ENCODE measurements around the gene C1orf21. TPM values are rescaled to one million over a fixed set of nuclear protein-coding genes. Genes with fewer than 3 reads are reported as not detected.

Gene C1orf21
- total RNA-seq, 2 experiments from 2014 or later: 4.5 to 4.9 TPM

DNA sequence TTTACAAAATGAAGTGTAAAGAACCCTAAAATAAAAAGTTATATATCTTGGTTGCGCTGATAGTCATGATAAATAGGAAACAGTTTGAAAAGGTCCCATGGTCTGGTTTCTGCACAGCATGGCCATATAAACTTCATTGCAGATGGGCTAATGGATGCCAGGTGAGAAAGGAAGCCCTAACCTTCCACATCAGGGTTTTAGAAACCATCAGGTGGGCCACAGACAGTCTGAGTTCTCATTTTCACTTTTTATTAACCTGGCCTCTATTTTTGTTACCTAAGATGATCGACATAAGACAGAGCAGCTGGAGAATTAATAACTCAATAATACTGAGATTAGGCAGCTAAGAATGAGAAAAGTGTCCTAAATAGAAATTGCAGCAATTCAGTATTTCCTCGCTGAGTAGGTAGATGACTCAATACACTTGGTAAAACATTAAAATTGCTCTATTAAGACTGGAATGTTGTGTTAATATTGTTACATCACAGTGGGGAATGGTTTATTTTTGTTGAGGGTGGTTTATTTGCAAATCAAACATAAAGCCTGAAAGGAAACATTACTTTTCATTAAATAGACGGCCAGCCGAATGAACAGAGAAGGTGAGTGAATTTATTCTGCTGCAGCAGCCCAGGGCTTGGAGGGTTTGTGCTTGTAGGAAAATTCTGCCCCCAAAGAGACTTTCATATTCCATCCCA lies 21.1 kb downstream of the C1orf21 start:
- CTCF ChIA-PET: no interaction called here
- POLR2A ChIA-PET: no interaction called here

DNA sequence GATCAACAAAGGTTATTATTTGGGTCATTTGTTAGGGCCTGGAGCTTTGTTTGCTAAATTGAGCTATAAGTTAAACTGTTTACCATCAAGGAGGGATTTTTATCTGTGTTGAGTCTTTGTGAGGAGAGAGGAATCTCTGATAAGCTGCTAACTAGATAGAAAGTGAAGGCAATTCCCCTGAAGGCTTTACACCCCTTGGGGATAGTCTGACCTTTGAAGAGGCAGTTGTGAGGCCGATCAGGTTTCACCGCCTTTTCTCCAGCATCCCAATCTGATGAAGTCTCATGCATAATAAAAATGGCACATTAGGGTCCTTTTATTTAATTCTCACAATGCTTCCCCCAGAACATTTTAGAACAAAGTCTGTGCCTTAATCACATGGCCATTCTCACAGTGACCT lies 21.8 kb downstream of the C1orf21 start:
- POLR2A ChIA-PET: no interaction called here
- CTCF ChIA-PET: no interaction called here

DNA sequence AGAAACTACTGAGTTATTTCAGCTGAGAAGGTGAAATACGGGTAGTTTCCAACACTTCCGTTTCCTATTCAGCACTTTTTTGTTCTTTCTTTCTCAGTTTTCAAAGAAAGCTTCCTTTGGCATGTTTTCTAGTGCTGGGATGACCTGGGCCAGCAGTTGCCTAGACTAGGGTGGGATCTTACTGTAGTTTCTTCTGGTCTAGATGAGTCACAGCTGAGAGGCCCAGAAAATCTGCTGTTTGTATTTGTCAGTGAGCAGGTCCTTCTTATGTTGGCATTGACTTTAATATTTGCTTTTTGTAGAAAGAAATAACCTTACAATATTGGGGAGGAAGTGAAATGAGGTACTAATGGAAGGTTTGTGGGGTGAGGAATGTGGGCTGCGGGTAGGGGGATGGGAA lies 22.2 kb downstream of the C1orf21 start:
- ChIA-PET POLR2A (no interaction called here), CTCF (no interaction called here)

DNA sequence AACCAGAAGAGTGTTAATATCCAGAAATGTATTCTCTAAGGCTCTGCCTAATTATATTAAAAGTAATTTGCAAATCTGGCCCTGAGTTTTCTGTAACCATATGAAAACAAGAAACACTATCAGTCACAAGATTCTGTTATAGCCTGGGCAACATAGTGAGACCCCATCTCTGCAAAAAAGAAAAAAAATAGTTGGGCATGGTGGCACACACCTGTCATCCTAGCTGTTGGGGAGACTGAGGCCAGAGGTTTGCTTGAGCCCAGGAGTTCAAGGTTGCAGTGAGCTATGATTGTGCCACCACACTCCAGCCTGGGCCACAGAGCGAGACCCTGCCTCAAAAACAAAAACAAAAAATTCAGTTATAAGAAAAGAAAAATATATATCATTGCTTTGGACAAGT lies 25.6 kb downstream of the C1orf21 start:
- CTCF ChIA-PET: no interaction called here
- POLR2A ChIA-PET: no interaction called here

DNA sequence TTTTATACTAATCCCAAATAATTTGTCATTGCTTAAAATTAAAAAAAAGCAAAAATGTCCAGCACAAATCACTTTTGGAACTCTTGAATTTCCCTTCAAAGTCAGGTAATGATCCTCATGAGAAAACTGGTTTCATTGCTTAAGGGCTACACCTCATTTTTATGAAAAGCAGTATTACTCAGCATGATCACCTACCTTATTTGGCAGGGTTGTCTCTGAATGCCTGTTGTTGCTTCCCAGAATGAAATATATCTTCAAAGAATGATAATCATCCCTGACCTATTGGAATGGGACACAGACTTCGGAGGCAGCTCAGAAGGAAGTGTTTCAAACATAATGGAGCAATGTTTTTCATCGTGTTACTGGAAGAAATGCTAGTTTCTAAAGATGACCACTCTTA lies 29.7 kb downstream of the C1orf21 start:
- POLR2A ChIA-PET: no interaction called here
- CTCF ChIA-PET: no interaction called here

DNA sequence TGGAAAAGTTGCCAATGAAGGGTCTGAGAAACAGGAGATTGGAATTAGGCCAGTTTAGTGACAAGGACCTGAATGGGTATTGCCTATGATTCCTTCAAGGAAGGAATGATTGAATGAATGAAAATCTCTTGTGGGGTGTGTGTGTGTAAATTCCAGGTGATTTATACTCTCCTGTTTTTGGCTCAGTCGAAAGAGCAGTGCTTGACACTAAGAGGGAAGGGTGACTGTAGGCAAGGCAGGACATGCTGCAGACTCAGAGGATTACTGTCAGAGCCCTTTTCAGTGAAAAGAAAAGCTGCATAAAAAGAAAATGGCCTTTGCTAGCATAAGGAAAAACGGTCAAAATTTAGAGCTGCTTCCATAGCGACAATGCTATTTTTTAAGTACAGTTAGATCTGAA lies 30.1 kb downstream of the C1orf21 start:
- ChIA-PET POLR2A (no interaction called here), CTCF (no interaction called here)

DNA sequence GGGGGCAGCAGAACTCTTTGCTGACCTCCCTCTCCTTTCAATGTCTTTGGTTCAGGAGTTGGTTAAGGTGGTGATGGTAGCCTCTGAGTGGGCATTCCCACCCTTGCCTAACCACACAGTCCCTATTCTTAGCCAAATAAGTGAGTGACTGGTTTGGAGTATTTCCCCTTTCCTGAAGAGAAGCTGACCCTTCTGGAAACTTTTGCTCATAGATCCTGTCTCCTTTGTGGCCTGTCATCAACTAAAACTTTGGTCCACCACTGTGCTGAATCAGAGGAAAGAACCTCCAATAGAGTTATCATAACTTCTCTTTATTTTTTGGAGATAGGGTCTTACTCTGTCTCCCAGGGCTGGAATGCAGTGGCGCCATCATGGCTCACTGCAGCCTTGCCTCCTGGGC lies 31.1 kb downstream of the C1orf21 start:
- ChIA-PET CTCF (no interaction called here), POLR2A (no interaction called here)

DNA sequence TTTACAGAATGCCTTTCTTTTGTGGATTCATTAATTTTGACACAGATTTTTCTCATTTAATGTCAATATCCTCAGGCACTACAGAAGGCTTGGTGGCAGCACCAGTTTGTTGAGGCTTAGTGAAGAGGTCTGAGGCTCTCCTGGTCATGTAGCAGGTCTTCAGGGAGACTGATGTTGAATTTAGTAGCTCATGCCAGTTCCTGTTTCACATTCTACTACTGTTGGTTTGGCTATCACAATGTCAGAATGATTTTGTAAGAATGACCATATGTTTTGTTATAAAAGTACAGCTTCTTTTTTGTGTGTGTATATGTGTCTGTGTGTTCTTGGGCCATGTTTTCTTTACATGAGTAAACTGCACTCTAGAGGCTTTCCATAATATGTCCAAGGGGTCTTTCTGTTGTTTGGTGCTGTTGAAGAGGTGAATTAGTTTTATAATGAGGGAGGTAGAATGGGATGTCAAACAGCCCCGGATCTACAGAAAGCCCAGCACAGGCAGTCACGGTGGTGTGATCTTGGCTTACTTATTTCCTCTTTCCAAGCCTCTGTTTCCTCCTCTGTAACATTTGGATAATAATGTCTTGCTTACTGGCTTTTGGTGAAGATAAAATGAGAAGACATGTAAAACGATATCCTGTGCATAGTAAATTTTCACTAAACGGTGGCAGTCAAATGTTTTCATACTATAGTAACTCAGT lies 32.0 kb downstream of the C1orf21 start:
- CTCF ChIA-PET: no interaction called here
- POLR2A ChIA-PET: no interaction called here

DNA sequence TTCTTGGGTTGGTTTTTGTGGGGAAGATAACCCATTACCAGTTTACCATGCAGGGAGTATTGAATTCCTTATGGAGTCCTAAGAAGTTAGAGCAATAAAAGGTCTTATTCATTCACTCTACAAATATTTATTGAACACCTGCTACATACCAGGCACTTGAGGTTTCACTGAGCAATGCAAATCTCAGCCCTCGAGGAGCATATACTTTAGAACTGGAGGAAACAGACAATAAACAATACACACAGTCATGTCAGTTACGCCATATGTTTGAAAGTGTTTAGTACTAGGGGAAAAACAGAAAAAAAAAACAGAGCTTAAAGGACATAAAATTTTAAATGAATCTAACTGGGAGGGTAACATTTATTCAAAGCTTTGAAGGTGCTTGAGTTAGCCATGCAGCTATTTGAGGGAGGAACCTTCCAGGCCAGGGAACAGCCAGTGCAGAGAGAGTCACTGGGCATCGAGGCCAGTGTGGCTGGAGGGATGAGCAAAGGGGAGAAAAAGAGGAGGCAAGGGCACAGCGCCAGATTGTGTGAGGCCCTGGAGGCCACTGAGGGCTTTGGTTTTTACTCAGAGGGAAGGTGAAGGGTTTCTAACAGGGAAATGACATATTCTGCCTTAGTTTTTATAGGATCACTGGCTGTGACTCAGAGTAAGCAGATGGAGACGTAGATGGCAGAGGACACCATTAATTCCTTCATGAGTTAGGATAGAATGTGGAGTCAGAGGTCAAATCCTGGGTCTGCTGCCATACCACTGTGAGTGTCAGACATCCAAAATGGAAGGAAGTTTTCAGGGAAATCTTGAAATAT lies 32.7 kb downstream of the C1orf21 start:
- ChIA-PET POLR2A (no interaction called here), CTCF (no interaction called here)

DNA sequence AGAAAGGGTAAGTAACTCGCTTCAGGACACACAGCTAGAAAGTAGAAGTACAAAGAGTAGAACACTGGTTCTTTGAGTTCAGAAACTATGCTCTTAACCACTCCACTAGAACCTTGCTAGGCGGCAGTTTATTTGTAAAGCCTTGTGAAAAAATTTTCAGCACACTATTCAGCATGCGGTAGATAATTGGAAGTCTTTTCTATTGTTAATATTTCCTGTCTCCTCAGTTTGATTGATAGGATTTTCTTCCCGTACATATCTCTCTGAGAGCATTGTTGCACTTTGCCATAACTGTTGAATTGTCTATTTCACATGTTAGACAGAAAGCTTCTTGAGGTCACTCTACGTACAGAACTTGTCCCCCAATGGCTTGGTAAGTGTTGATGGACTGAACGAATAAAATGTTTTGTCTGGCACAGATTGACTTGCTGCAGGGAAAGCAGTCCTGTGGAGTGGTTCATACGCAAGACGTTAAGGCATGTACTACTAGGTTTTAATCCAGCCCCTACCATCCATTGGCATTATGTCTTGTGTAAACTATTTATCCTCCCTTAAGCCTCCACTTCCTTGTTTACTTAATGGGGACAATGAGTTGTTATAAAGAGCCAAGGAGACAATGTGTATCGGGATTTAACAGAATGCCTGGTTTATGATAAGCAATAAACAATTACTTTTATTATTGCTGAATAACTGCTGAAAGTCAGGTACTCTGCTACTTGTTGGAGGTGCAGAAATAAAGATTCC lies 35.8 kb downstream of the C1orf21 start:
- POLR2A ChIA-PET: no interaction called here
- CTCF ChIA-PET: no interaction called here

DNA sequence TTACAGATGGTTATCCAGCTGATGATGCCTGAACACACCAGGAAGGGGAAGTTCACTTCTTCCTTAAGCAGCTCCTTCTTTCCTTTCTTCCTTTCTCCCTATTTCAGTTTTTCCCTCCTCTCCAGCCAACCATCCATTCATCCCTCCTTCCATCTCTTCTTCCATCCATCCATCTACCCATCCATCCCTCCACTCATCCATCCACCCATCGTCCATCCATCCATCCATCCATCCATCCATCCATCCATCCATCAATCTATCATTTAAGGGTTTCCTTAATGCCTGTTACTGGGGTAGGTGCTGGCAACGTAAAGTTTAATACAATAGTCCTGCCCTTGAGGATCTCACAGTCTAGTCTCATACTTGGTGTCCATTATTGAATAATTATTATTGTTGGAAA lies 36.8 kb downstream of the C1orf21 start:
- POLR2A ChIA-PET: no interaction called here
- CTCF ChIA-PET: no interaction called here

DNA sequence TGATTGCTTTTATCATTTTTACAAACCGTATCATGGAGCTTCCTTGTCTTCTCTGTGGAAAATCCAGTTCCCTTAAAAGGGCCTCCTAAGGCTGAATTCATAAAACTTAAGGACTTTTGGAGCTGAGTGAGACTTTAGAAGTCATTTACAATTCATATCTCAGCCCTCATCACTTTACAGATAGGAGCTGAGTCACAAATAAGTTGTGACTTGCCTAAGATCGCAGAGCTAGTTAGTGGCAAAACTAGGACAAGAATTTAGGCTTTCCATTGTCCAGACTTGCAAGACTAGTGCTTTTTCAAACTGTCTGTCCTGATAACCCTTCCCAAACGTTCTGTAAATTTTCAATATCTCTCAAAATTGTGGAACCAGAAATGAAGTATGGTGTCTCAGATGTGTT lies 37.3 kb downstream of the C1orf21 start:
- CTCF ChIA-PET: no interaction called here

DNA sequence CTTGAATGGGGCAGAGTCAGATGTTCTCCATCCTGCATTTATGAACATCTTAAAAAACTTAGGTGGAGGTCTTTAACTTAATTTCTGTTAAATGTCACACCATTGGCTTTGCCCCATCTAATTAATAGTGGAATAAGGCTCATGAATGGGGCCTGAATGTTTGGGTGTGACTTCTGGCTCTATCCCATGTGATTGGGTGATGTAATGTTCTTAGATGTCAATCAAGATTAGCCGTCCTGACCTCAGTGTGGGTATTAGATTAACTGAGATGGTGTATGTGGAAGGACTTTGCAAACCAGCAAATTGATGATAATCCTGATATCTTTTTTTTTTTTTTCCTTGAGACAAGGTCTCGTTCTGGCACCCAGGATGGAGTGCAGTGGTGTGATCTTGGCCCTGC lies 38.1 kb downstream of the C1orf21 start:
- CTCF ChIA-PET: no interaction called here
- POLR2A ChIA-PET: no interaction called here

More for the DNA sequence above, 37.3 kb downstream of the C1orf21 start:
- POLR2A ChIA-PET: no interaction called here

DNA sequence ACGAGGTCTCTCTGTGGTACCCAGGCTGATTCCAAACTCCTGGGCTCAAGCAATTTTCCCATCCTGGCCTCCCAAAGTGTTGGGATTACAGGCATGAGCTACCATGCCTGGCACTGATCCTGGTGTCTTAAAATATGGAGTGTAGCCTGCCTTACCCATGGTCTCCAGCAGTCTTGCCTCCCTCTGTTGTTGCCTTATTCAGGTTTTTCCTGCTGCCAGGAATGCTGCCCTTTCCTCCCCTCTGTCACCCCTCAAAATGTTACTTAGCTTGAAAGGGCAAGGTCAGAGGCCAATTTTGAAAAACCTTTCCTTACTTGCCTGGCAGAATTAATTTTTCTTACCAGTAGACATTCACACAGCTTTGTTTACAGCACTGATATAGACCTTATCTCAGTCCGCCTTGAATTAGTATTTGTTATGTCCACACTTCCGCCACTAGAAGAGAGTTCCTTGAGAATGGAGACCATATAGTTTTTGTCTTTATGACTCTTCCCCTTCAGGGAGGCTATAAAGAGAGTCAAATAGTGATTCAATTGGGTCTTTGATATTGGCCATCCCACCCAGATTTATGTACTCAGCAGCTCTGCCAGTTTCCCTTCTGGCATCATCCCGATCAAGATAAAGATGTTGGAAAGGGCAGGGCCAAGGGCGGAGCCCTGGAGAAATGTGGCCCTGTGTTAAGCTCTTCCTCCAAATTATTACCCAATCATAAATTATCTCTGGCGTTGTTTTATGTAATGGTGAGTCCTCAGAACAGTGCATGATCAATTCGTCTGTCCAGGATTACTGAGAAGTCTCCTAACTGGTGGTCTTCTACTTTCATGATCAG lies 38.8 kb downstream of the C1orf21 start:
- POLR2A ChIA-PET: no interaction called here
- CTCF ChIA-PET: no interaction called here

DNA sequence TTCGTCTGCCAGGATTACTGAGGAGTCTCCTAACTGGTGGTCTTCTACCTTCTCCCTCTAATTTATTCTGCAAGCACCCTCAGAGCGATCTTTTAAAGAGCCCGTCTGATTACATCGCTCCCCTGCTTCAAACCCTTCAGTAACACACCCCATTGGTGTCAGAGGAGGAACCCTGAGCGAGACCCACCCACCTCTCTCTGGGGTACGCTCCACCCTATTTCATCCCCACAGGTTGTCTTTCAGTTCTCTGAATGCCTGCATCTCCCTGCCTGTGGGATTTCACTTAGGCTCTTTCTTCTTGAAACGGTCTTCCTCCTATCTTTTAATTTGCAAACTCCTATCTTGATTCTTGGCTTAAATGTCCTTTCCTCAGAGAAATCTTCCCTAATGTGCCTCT lies 39.4 kb downstream of the C1orf21 start:
- ChIA-PET CTCF (no interaction called here), POLR2A (no interaction called here)

DNA sequence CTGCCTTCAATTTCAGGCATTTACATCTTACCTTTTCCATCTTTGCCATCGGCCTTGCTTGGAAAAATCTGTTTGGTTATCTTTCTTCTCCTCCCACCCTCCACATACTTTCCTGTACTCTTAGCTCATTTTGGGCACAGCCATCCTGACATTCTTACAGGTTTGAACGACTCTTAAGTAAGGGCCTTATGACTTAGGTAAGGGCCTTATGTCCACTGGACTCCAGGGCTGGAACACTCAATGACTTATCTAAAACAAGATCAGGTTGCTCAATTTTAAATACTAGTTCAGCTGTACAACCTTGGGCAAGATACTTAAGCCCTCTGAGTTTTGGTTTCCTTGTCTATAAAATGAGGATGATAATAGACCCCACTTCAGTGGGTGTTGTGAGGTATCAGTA lies 40.9 kb downstream of the C1orf21 start:
- POLR2A ChIA-PET: no interaction called here
- CTCF ChIA-PET: no interaction called here

DNA sequence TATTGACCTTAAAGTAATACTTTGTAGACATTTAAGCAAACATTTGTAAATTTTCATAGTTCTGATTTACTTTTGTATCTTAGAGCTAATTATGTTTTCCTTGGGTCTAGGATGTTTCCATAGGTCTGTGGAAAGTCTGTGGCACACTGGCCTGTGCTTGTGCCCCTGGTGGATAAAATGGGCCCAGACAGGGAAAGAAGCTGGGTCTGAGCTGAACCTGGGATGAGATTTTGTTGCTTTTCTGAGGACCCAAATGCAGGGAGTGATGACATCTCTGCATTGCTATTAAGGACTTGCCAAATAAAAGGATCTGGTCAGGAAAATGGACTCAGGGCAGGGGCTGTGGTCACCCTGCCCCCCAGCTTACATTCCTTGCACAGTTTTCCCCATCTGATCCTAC lies 41.8 kb downstream of the C1orf21 start:
- ChIA-PET CTCF (no interaction called here), POLR2A (no interaction called here)

DNA sequence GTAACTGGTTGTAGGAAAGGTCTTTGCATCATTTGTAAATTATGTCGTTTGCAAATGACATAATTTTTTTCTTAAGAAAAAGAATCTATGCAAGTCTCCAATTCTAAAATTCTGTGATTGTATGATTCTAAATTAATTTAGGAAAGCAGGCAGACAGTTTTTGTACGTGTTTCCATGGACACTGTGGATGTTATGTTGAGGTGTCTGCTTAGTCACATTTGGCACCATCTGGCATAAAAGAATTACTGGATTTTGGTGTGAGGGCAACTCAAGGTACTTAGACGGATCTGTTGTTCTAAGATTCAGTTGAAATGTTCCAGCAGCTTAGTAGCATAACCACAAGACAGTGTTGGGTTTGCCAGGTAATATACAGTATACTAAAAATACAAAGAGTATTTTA lies 42.5 kb downstream of the C1orf21 start:
- CTCF ChIA-PET: no interaction called here
- POLR2A ChIA-PET: no interaction called here

DNA sequence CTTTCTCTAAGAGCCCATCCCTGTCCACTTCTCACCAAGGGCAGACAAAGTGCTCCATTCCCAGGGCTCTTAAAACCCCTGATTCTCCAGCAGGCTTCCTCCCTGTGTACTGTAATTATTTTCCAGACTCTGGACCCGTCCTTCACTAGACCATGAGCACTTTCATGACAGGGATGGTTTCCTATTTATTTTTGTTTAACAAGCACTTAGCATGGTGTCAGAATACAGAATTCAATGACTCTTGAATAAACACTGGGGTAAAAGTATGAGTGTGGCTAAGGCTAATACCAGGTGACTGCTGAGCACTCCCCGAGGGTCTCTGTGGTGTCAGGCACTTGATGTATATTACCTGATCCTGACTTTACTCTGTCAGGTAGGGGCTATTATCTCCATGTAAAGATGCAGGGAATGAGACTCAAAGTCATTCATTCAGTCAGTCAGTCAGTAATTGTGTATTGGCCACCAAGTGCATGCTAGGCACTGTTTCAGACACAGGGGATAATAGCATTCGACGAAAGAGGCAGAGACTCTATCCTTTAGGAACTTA lies 47.2 kb downstream of the C1orf21 start:
- ChIA-PET POLR2A (no interaction called here), CTCF (no interaction called here)

DNA sequence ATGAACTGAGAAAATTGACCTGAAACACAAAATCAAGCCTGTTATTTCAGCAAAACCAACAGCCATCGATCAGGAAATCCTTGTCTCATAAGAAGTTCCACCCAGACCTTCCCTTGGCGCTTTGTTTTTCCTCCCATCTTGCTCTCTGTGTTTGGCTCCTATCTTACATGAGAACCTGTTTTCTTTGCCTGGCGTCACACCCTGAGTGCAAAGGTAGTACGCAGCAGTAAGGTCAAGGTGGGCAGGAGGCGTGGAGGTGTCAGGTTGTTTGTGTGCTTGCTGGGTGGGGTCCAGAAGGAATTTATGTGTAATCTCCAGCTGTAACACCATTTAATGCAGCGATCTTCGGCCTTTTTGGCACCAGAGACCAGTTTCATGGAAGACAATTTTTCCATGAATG lies 50.5 kb downstream of the C1orf21 start:
- ChIA-PET CTCF (no interaction called here), POLR2A (no interaction called here)
